GM23338 (cell line): ENCODE results near the gene KHK. TPM values are rescaled to one million over a fixed set of nuclear protein-coding genes. Genes with fewer than 3 reads are reported as not detected.
A peak's percentile ranks its signal among the peaks of the same experiment; 100 is the strongest.

Experiments used
- ATAC-seq: fragments of 200-7000 bp; cut with Tn5 transposase; 3 replicates; pipeline ENCODE4 v1.9.1; 2020
- DNase-seq: peaks from one replicate; pipeline ENCODE4 v3.0.0-alpha.2; 2015; ENCODE audit warnings: low spot score
- H2AFZ ChIP-seq: fragments of 200-600 bp; sonication (generic); 2 replicates; pipeline ENCODE4 v1.8.0; 2016; ENCODE audit warnings: antibody characterized with exemption, mild to moderate bottlenecking, moderate library complexity
- H3F3A ChIP-seq: fragments of 200-600 bp; sonication (generic); replicated peaks from 2 replicates; pipeline ENCODE4 v1.8.0; 2017; ENCODE audit warnings: antibody characterized with exemption, mixed run types, low read depth
- H3K27ac ChIP-seq: fragments of 200-600 bp; sonication (generic); 2 replicates; pipeline ENCODE4 v1.6.1; 2016; ENCODE audit warnings: low read depth
- H3K27me3 ChIP-seq: fragments of 200-600 bp; sonication (generic); 2 replicates; pipeline ENCODE4 v1.8.0; 2016; ENCODE audit warnings: mild to moderate bottlenecking, mixed run types, moderate library complexity; ENCODE audit not compliant: insufficient read depth
- H3K36me3 ChIP-seq: fragments of 200-600 bp; sonication (generic); 2 replicates; pipeline ENCODE4 v1.8.0; 2016; ENCODE audit warnings: mild to moderate bottlenecking; ENCODE audit not compliant: insufficient read depth
- H3K4me1 ChIP-seq: fragments of 200-600 bp; sonication (generic); 2 replicates; pipeline ENCODE4 v1.8.0; 2016; ENCODE audit warnings: mild to moderate bottlenecking, moderate library complexity; ENCODE audit not compliant: insufficient read depth
- H3K4me2 ChIP-seq: fragments of 200-600 bp; sonication (generic); 2 replicates; pipeline ENCODE4 v1.7.1; 2017; ENCODE audit warnings: mixed run types
- H3K4me3 ChIP-seq: fragments of 200-600 bp; sonication (generic); 2 replicates; pipeline ENCODE4 v1.6.1; 2016; ENCODE audit warnings: mixed run types
- H3K79me2 ChIP-seq: fragments of 200-600 bp; sonication (generic); replicated peaks from 2 replicates; pipeline ENCODE4 v1.8.0; 2017; ENCODE audit warnings: mild to moderate bottlenecking; ENCODE audit not compliant: insufficient read depth
- H3K9me2 ChIP-seq: fragments of 200-600 bp; sonication (generic); 2 replicates; pipeline ENCODE4 v1.8.0; 2017; ENCODE audit not compliant: insufficient read depth
- H4K20me1 ChIP-seq: fragments of 200-600 bp; sonication (generic); replicated peaks from 2 replicates; pipeline ENCODE4 v1.8.0; 2017; ENCODE audit warnings: mild to moderate bottlenecking; ENCODE audit not compliant: insufficient read depth
- H3K27ac Mint-ChIP-seq: 2 replicates; pipeline ENCODE4 v1.8.0; 2020; ENCODE audit warnings: inconsistent platforms, mild to moderate bottlenecking, moderate library complexity, mixed read lengths
- H3K27me3 Mint-ChIP-seq: 3 replicates; pipeline ENCODE4 v1.8.0; 2022; ENCODE audit warnings: low read depth, mild to moderate bottlenecking, moderate library complexity, mixed read lengths, inconsistent platforms; ENCODE audit not compliant: insufficient read depth, poor library complexity
- H3K36me3 Mint-ChIP-seq: 3 replicates; pipeline ENCODE4 v1.8.0; 2021; ENCODE audit warnings: low read depth, mild to moderate bottlenecking, inconsistent platforms, moderate library complexity, mixed read lengths
- H3K4me1 Mint-ChIP-seq: 3 replicates; pipeline ENCODE4 v1.8.0; 2020; ENCODE audit warnings: mild to moderate bottlenecking, inconsistent platforms, mixed read lengths
- H3K4me3 Mint-ChIP-seq: 3 replicates; pipeline ENCODE4 v1.8.0; 2021; ENCODE audit warnings: moderate library complexity, mild to moderate bottlenecking, inconsistent platforms, mixed read lengths
- H3K9me3 Mint-ChIP-seq: 3 replicates; pipeline ENCODE4 v1.8.0; 2020; ENCODE audit warnings: moderate library complexity, mild to moderate bottlenecking, inconsistent platforms, mixed read lengths
- NANOG ChIP-seq: IDR thresholded peaks from 2 replicates; pipeline ENCODE4 v1.6.1; 2016; ENCODE audit warnings: antibody characterized with exemption, borderline replicate concordance
- STAT1 ChIP-seq: IDR thresholded peaks from one replicate; pipeline ENCODE4 v1.6.1; 2016; ENCODE audit warnings: antibody characterized with exemption; ENCODE audit not compliant: unreplicated experiment
- polyA plus RNA-seq: library from polyadenylated mRNA; unstranded; fragments of >200 nt; fragmentation: Nextera tagmentation; extraction: Ambion mirVana; gene quantifications from 2 replicates; pipeline ENCODE4 v1.2.1, GENCODE V29; 2016
- total RNA-seq: library from RNA; depleted of rRNA; stranded (reverse); fragments of >200 nt; shearing (Covaris generic); gene quantifications from 2 replicates; pipeline ENCODE4 v1.2.3, GENCODE V29; 2014
- TF ChIP-seq, protein P1 (sequence below): IDR thresholded peaks from 2 replicates; pipeline ENCODE4 v1.6.1; 2016; ENCODE audit warnings: antibody characterized with exemption
- TF ChIP-seq, protein P2 (sequence below), 2 experiments: fragments of 200-600 bp in 1 of 2; sonication (generic) in 1 of 2; conservative IDR thresholded peaks; 2 replicates each; pipeline versions ENCODE4 v1.5.1 to v1.6.1; 2016 to 2017; ENCODE audit warnings: antibody characterized with exemption in 2 of 2, low read depth in 2 of 2, mild to moderate bottlenecking in 2 of 2, moderate library complexity in 1 of 2

Gene KHK
- total and polyA plus RNA-seq, 2 experiments from 2014 or later = 9.7 TPM

DNA sequence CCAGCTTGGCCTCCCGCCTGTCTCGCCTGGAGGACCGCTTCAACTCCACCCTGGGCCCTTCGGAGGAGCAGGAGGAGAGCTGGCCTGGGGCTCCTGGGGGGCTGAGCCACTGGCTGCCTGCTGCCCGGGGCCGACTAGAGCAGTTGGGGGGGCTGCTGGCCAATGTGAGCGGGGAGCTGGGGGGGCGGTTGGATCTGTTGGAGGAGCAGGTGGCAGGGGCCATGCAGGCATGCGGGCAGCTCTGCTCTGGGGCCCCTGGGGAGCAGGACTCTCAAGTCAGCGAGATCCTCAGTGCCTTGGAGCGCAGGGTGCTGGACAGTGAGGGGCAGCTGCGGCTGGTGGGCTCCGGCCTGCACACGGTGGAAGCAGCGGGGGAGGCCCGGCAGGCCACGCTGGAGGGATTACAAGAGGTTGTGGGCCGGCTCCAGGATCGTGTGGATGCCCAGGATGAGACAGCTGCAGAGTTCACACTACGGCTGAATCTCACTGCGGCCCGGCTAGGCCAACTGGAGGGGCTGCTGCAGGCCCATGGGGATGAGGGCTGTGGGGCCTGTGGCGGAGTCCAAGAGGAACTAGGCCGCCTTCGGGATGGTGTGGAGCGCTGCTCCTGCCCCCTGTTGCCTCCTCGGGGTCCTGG, 3.7 kb upstream of the KHK start:
- Histone ChIP-seq H2AFZ (no peak overlapping the region), H3K79me2 (no peaks in the 10 kb centered on the region), H3K4me2 (no peak overlapping the region), H3K4me3 (no peak overlapping the region), H3K9me2 (no peaks in the 10 kb centered on the region), H3K4me1 (peaks cover 15% of the 10 kb centered on the region), H4K20me1 (no peaks in the 10 kb centered on the region), H3F3A (peaks cover 8% of the 10 kb centered on the region; the same call in 1 of the 2 replicates), H3K27me3 (peaks cover 16% of the 10 kb centered on the region), H3K36me3 (no peaks in the 10 kb centered on the region), H3K27ac (no peak overlapping the region)
- H3K4me3 Mint-ChIP-seq = no peak overlapping the region
- H3K4me1 Mint-ChIP-seq = peaks cover 46% of the 10 kb centered on the region
- H3K27ac Mint-ChIP-seq = no peak overlapping the region
- ATAC-seq (no peak), DNase-seq (no peak)
- no peaks in the 10 kb centered on the region for H3K36me3 Mint-ChIP-seq
- H3K27me3 Mint-ChIP-seq = peaks cover 27% of the 10 kb centered on the region
- H3K9me3 Mint-ChIP-seq = no peaks in the 10 kb centered on the region; the same call in 2 of the 3 replicates
- TF ChIP-seq, protein P1, sequence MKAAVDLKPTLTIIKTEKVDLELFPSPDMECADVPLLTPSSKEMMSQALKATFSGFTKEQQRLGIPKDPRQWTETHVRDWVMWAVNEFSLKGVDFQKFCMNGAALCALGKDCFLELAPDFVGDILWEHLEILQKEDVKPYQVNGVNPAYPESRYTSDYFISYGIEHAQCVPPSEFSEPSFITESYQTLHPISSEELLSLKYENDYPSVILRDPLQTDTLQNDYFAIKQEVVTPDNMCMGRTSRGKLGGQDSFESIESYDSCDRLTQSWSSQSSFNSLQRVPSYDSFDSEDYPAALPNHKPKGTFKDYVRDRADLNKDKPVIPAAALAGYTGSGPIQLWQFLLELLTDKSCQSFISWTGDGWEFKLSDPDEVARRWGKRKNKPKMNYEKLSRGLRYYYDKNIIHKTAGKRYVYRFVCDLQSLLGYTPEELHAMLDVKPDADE = no peak
- TF ChIP-seq, protein P2, sequence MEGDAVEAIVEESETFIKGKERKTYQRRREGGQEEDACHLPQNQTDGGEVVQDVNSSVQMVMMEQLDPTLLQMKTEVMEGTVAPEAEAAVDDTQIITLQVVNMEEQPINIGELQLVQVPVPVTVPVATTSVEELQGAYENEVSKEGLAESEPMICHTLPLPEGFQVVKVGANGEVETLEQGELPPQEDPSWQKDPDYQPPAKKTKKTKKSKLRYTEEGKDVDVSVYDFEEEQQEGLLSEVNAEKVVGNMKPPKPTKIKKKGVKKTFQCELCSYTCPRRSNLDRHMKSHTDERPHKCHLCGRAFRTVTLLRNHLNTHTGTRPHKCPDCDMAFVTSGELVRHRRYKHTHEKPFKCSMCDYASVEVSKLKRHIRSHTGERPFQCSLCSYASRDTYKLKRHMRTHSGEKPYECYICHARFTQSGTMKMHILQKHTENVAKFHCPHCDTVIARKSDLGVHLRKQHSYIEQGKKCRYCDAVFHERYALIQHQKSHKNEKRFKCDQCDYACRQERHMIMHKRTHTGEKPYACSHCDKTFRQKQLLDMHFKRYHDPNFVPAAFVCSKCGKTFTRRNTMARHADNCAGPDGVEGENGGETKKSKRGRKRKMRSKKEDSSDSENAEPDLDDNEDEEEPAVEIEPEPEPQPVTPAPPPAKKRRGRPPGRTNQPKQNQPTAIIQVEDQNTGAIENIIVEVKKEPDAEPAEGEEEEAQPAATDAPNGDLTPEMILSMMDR (conservative IDR thresholded peaks at IDR 0.05; ENCODE audit: low read depth in 2 of 2) = no peak
- no peak for TF ChIP-seq STAT1

GRCh38 chr2:27083410-27084296, 2.9 kb upstream of the KHK start:
- Histone ChIP-seq H3K27ac (no peak overlapping the region), H3K27me3 (peaks cover 16% of the 10 kb centered on the region), H3K4me1 (peaks cover 15% of the 10 kb centered on the region), H3K79me2 (no peaks in the 10 kb centered on the region), H3K4me3 (no peak overlapping the region), H3K4me2 (no peak overlapping the region), H2AFZ (no peak overlapping the region), H3K9me2 (no peaks in the 10 kb centered on the region), H4K20me1 (no peaks in the 10 kb centered on the region), H3K36me3 (no peaks in the 10 kb centered on the region), H3F3A (peaks cover 8% of the 10 kb centered on the region; the same call in 1 of the 2 replicates)
- H3K36me3 Mint-ChIP-seq = no peaks in the 10 kb centered on the region
- peaks cover 28% of the 10 kb centered on the region for H3K27me3 Mint-ChIP-seq
- peak overlapping the region; percentile 21; the same call in 1 of the 3 replicates for H3K4me3 Mint-ChIP-seq
- no peak for DNase-seq
- peaks cover 40% of the 10 kb centered on the region for H3K4me1 Mint-ChIP-seq
- H3K9me3 Mint-ChIP-seq = no peaks in the 10 kb centered on the region; the same call in 2 of the 3 replicates
- TF ChIP-seq NANOG = no peak
- ATAC-seq = no peak
- peak overlapping the region; percentile 84 for H3K27ac Mint-ChIP-seq
